K562 (cell line): ENCODE results near the gene KLHDC2. TPM values are rescaled to one million over a fixed set of nuclear protein-coding genes. Genes with fewer than 3 reads are reported as not detected.

ENCODE experiments used
- ATAC-seq: fragments of 200-7000 bp; cut with Tn5 transposase; 3 replicates; pipeline ENCODE4 v1.9.1; 2020; ENCODE audit warnings: moderate library complexity
- BruUV-seq: library from RNA; stranded (reverse); fragments of 400-500 nt; replicated peaks from 2 replicates; lab custom pipeline; 2021; lab: Mats Ljungman, UMichigan
- CTCF ChIA-PET: fragments of 300-600 bp; formaldehyde crosslinking; extraction: SDS; loops from one replicate; lab custom pipeline; 2021; ENCODE audit warnings: low intra/inter-chr PET ratio; lab: Yijun Ruan, JAX
- POLR2A ChIA-PET: fragments of 300-600, 350-650 bp; sonication (Branson Sonifier 250); formaldehyde crosslinking; extraction: SDS; loops from one replicate; lab custom pipeline; 2021; ENCODE audit warnings: antibody characterized with exemption, inconsistent platforms; lab: Yijun Ruan, JAX
- DNase-seq, 4 experiments: peaks; one replicate each; pipeline versions ENCODE4 v3.0.0 to v3.0.0-alpha.2; 2011 to 2018; ENCODE audit warnings: low spot score in 3 of 4, mixed read lengths in 3 of 4; ENCODE audit errors: extremely low read depth in 1 of 4
- FAIRE-seq: peaks from 2 replicates; lab custom pipeline; 2011; peaks lifted over from hg19 to GRCh38; lab: Jason Lieb, UNC
- H2AFZ ChIP-seq: 2 replicates; pipeline ENCODE4 v1.6.0; 2011; ENCODE audit warnings: low read depth, low read length, control low read depth, inconsistent platforms
- H3K27ac ChIP-seq: fragments of 200-600 bp; 3 replicates; pipeline ENCODE4 v1.8.0; 2011; ENCODE audit warnings: low read depth, mild to moderate bottlenecking, control low read depth, inconsistent platforms, low read length, moderate library complexity, mixed read lengths; ENCODE audit errors: extremely low read depth
- H3K27me3 ChIP-seq, 2 experiments: fragments of 300-600 bp in 1 of 2; 2 replicates in 1 of 2; 3 replicates in 1 of 2; pipeline versions ENCODE4 v1.6.0 to v1.8.0; 2011; ENCODE audit warnings: inconsistent platforms in 2 of 2, low read length in 2 of 2, mild to moderate bottlenecking in 1 of 2, mixed read lengths in 1 of 2, moderate library complexity in 1 of 2; ENCODE audit not compliant: control insufficient read depth in 2 of 2, insufficient read depth in 2 of 2
- H3K36me3 ChIP-seq: fragments of 300-600 bp; 3 replicates; pipeline ENCODE4 v1.8.0; 2011; ENCODE audit warnings: mild to moderate bottlenecking, low read length, inconsistent platforms; ENCODE audit not compliant: control insufficient read depth, insufficient read depth
- H3K4me1 ChIP-seq, 2 experiments: fragments of 200-600 bp in 1 of 2; replicated peaks in 1 of 2; 2 replicates in 1 of 2; 3 replicates in 1 of 2; pipeline versions ENCODE4 v1.5.1 to v1.8.0; 2011; ENCODE audit warnings: inconsistent platforms in 2 of 2, low read length in 2 of 2, mild to moderate bottlenecking in 1 of 2, mixed read lengths in 1 of 2, moderate library complexity in 1 of 2; ENCODE audit not compliant: control insufficient read depth in 2 of 2, insufficient read depth in 2 of 2
- H3K4me2 ChIP-seq: 2 replicates; pipeline ENCODE4 v1.6.1; 2011; ENCODE audit warnings: low read length, control low read depth, inconsistent platforms, mixed read lengths; ENCODE audit not compliant: insufficient read depth
- H3K4me3 ChIP-seq: fragments of 200-600 bp; sonication (generic), shearing (Covaris generic); 2 replicates; pipeline ENCODE4 v1.5.1; 2016; ENCODE audit warnings: control low read depth, inconsistent platforms
- H3K79me2 ChIP-seq: fragments of 200-600 bp; 3 replicates; pipeline ENCODE4 v1.8.0; 2011; ENCODE audit warnings: low read length, inconsistent platforms; ENCODE audit not compliant: control insufficient read depth, insufficient read depth
- H3K9ac ChIP-seq, 2 experiments: 2 replicates each; pipeline versions ENCODE4 v1.6.0 to v1.6.1; 2011; ENCODE audit warnings: low read depth in 2 of 2, low read length in 2 of 2, control low read depth in 1 of 2, inconsistent platforms in 1 of 2, mild to moderate bottlenecking in 1 of 2, mixed read lengths in 1 of 2; ENCODE audit not compliant: insufficient read depth in 1 of 2
- H3K9me1 ChIP-seq: one replicate; pipeline ENCODE4 v1.6.0; 2011; ENCODE audit warnings: inconsistent platforms, mild to moderate bottlenecking, low read length, moderate library complexity; ENCODE audit not compliant: control insufficient read depth, insufficient read depth
- H3K9me3 ChIP-seq: replicated peaks from 2 replicates; pipeline ENCODE4 v1.5.1; 2011; ENCODE audit warnings: low read depth, low read length, inconsistent platforms; ENCODE audit not compliant: control insufficient read depth, insufficient read depth
- H4K20me1 ChIP-seq: replicated peaks from 2 replicates; pipeline ENCODE4 v1.6.1; 2011; ENCODE audit warnings: low read length, inconsistent platforms, mixed read lengths; ENCODE audit not compliant: control insufficient read depth, insufficient read depth
- ATF3 ChIP-seq, 2 experiments: fragments of 450-650 bp in 1 of 2; sonication (generic) in 1 of 2; formaldehyde crosslinking in 1 of 2; IDR thresholded peaks in 1 of 2; conservative IDR thresholded peaks in 1 of 2; 2 replicates each; pipeline versions ENCODE4 v1.6.1 to v1.8.1; 2016 to 2023; ENCODE audit warnings: mild to moderate bottlenecking in 2 of 2, moderate library complexity in 2 of 2, inconsistent platforms in 1 of 2, missing genetic modification reagents in 1 of 2
- C11orf30 ChIP-seq: fragments of 450-650 bp; IDR thresholded peaks from 2 replicates; pipeline ENCODE4 v1.6.1; 2016; ENCODE audit warnings: low read depth, mild to moderate bottlenecking
- CBX3 ChIP-seq, 2 experiments: IDR thresholded peaks; 1 replicate in 1 of 2; 2 replicates in 1 of 2; pipeline ENCODE4 v1.6.1; 2012; ENCODE audit warnings: inconsistent platforms in 2 of 2, low read length in 2 of 2, borderline replicate concordance in 1 of 2, control low read depth in 1 of 2
- HDAC6 ChIP-seq: IDR thresholded peaks from 2 replicates; pipeline ENCODE4 v1.6.1; 2012; ENCODE audit warnings: low read depth, mild to moderate bottlenecking, control low read depth, inconsistent platforms, low read length, moderate library complexity
- MAFF ChIP-seq: IDR thresholded peaks from 2 replicates; pipeline ENCODE4 v1.6.1; 2012; ENCODE audit warnings: low read length, improper control_type of control experiment
- MAFG ChIP-seq: fragments of 450-650 bp; conservative IDR thresholded peaks from 2 replicates; pipeline ENCODE4 v1.6.1; 2016; ENCODE audit warnings: missing genetic modification characterization, missing compliant biosample characterization
- PML ChIP-seq: IDR thresholded peaks from 2 replicates; pipeline ENCODE4 v1.6.1; 2012; ENCODE audit warnings: low read length, inconsistent platforms
- ZNF316 ChIP-seq: fragments of 450-650 bp; IDR thresholded peaks from 2 replicates; pipeline ENCODE4 v1.6.1; 2016
- WGBS: fragments of 100-300 bp; shearing (Covaris generic); methylation state at CpG from one replicate; pipeline ENCODE4 v1.1.6; 2016; ENCODE audit warnings: low coverage, mixed read lengths; ENCODE audit not compliant: insufficient coverage; ENCODE audit errors: missing lambda C conversion rate; 5-methylcytosine and 5-hydroxymethylcytosine counted together
- in situ Hi-C: fragments of 300-500 bp; cut with MboI; formaldehyde crosslinking; loops from 4 replicates; pipeline ENCODE4 v1.15.0; 2018; ENCODE audit warnings: inconsistent platforms, mixed read lengths
- intact Hi-C: fragments of 100-400 bp; cut with micrococcal nuclease; formaldehyde crosslinking; loops from 2 replicates; pipeline ENCODE4 v1.14.2; 2022
- polyA plus RNA-seq, 8 experiments: library from polyadenylated mRNA; depleted of rRNA in 4 of 8; stranded (reverse) in 5 of 8; unstranded in 3 of 8; fragments of >200 nt; fragmentation: Nextera tagmentation in 2 of 8; fragmentation: Illumina TruSeq in 1 of 8; extraction: Ambion mirVana in 2 of 8; extraction: Trizol in 1 of 8; gene quantifications; 2 replicates each; pipeline versions ENCODE4 v1.2.1 to v1.2.3, GENCODE V29; 2011 to 2014; ENCODE audit warnings: inconsistent platforms in 1 of 8, missing spikeins in 1 of 8
- total RNA-seq, 7 experiments: library from RNA; depleted of rRNA in 6 of 7; stranded (reverse); fragments of >200 nt in 6 of 7; fragmentation: Illumina TruSeq in 2 of 7; extraction: Trizol in 2 of 7; gene quantifications; 2 replicates each; pipeline versions ENCODE4 v1.2.1 to v1.2.3, GENCODE V29; 2011 to 2021; ENCODE audit warnings: low replicate concordance in 1 of 7

The KLHDC2 gene
- total and polyA plus RNA-seq, 9 of the 15 experiments (the other 6 are each of a cell fraction or from before 2014, with no cell fraction given) = 6.3 to 41.7 (median 20.0) TPM

- H3K9me1 ChIP-seq = no peaks in the 10 kb centered on the region
- TF ChIP-seq C11orf30 (peak; percentile 64; the same call in 1 of the 2 replicates), CBX3 (IDR thresholded peaks at IDR 0.05; ENCODE audit: borderline replicate concordance in 1 of 2, low read length in 2 of 2) (no peak), MAFF (peak; percentile 3; the same call in 1 of the 2 replicates), ATF3 (IDR thresholded peaks at IDR 0.05) (peak; percentile 27; the same call in 1 of the 2 replicates), ATF3 (CRISPR knock-in tag; conservative IDR thresholded peaks at IDR 0.05) (no peak), MAFG (tag) (peak; percentile 54; the same call in 1 of the 2 replicates), ZNF316 (peak; percentile 81), HDAC6 (no peak), PML (no peak)
- TF ChIP-seq, all 486 proteins: peak for 5
- Histone ChIP-seq H3K36me3 (peaks cover 93% of the 10 kb centered on the region), H3K27me3 (no peaks in the 10 kb centered on the region), H3K9me3 (no peaks in the 10 kb centered on the region), H3K4me2 (no peak overlapping the region), H3K27ac (no peak overlapping the region), H4K20me1 (no peaks in the 10 kb centered on the region), H2AFZ (no peak overlapping the region), H3K9ac (no peak overlapping the region), H3K79me2 (no peaks in the 10 kb centered on the region), H3K4me1 (no peaks in the 10 kb centered on the region), H3K4me3 (no peak overlapping the region)
- ChIA-PET POLR2A (interaction anchor here (4.8 kb wide), 1 partner anchor 14 kb away, joined by 31 read pairs; the partner anchor contains the start of gene KLHDC2), CTCF (no interaction called here)
- no TSS peak for BruUV-seq
- DNase-seq = no peak
- no peak for ATAC-seq
- in situ Hi-C loops = no loop called here
- FAIRE-seq = no peak
- 96% methylated on average over 3 of the region's 3 CpGs for WGBS
- intact Hi-C loops = no loop called here
Observed at GRCh38 chr14:49783394-49784014, 15.6 kb downstream of the KLHDC2 start.
